ENCODE results near the gene NFATC3.
A peak's percentile ranks its signal among the peaks of the same experiment; 100 is the strongest.

Gene NFATC3

GRCh38 chr16:68065716-68066305 lies 19.4 kb upstream of the NFATC3 start:
- TF ChIP-seq CTCF (IDR thresholded peaks at IDR 0.05; ENCODE audit: extremely low read depth, insufficient read depth, missing control alignments) = no peak
- in situ Hi-C loops (cut with MboI; ENCODE audit: low pct_unique_long_range_greater_than_20kb, low sequenced_read_pairs, unreplicated experiment) = loop anchor here (25.0 kb wide), 1 partner anchor 379 kb away; no protein-coding TSS in a partner anchor
- no peak for DNase-seq (ENCODE audit: low spot score)

GRCh38 chr16:68066763-68067162 lies 18.4 kb upstream of the NFATC3 start:
- DNase-seq (ENCODE audit: low spot score) = no peak
- no peak for TF ChIP-seq CTCF (IDR thresholded peaks at IDR 0.05; ENCODE audit: extremely low read depth, insufficient read depth, missing control alignments)
- in situ Hi-C loops (cut with MboI; ENCODE audit: low pct_unique_long_range_greater_than_20kb, low sequenced_read_pairs, unreplicated experiment) = loop anchor here (25.0 kb wide), 1 partner anchor 379 kb away; no protein-coding TSS in a partner anchor

GRCh38 chr16:68068926-68069325 lies 16.2 kb upstream of the NFATC3 start:
- no peak for DNase-seq (ENCODE audit: low spot score)
- in situ Hi-C loops (cut with MboI; ENCODE audit: low pct_unique_long_range_greater_than_20kb, low sequenced_read_pairs, unreplicated experiment) = loop anchor here (25.0 kb wide), 1 partner anchor 382 kb away; no protein-coding TSS in a partner anchor
- TF ChIP-seq CTCF (IDR thresholded peaks at IDR 0.05; ENCODE audit: extremely low read depth, insufficient read depth, missing control alignments) = no peak

GRCh38 chr16:68069511-68070248 lies 15.5 kb upstream of the NFATC3 start:
- no peak for TF ChIP-seq CTCF (IDR thresholded peaks at IDR 0.05; ENCODE audit: extremely low read depth, insufficient read depth, missing control alignments)
- in situ Hi-C loops (cut with MboI; ENCODE audit: low pct_unique_long_range_greater_than_20kb, low sequenced_read_pairs, unreplicated experiment) = loop anchor here (25.0 kb wide), 1 partner anchor 382 kb away; no protein-coding TSS in a partner anchor
- DNase-seq (ENCODE audit: low spot score) = no peak

DNA sequence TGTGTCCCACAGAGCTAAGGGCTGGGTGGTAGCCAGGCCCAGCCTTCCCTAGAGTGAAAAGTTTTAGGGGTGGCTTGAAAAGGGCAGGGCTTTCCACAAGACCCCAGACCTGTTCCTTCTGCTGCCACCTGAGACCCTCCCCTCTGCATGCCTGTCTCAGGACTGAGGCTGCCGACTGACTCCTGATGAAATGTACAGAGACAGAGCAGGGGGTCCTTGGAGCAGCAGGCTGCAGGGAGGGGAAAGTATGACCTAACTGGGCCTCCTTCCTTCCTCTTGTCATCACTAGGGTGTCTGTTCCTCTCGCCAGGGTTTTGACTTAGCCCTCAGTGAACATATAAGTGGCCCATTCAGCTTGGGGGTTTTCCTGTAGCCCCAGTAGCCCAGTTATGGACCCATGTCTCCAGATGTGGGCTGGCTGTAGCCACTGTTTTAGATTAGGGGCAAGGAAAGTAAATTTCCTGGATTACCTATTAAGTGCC lies 14.9 kb upstream of the NFATC3 start:
- in situ Hi-C loops (cut with MboI; ENCODE audit: low pct_unique_long_range_greater_than_20kb, low sequenced_read_pairs, unreplicated experiment) = loop anchor here (25.0 kb wide), 1 partner anchor 383 kb away; no protein-coding TSS in a partner anchor
- TF ChIP-seq CTCF (IDR thresholded peaks at IDR 0.05; ENCODE audit: extremely low read depth, insufficient read depth, missing control alignments) = no peak
- DNase-seq (ENCODE audit: low spot score) = peak; percentile 48

DNA sequence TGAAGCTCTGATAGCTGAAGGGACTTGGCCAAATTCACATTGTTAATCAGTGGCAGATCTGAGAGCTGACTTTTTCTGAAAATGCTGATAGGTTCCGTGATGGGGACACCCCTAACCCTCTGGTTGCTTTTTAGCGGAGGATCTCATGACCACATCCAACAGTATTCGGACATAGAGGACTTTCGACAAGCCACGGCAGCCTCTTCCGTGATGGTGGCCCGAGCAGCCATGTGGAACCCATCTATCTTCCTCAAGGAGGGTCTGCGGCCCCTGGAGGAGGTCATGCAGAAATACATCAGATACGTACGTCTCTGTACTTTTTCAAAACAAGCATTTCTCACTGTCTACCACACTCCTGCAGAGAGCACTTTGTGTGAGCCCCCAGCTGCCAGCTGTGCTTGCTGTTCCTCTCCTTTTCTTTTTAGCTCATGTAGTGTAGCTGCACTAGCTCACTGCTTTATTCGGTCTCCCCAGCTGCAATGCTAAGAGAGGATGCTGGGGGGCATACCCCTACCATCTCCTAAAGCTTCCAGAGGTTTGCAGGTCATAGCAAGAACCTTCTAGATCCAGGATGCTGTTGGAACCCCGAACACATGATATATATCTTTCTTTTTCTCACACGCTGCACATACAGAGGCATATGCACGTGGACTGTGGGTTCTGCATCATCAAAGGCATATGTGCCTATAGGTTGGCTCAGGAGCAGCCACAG lies 14.2 kb upstream of the NFATC3 start:
- in situ Hi-C loops (cut with MboI; ENCODE audit: low pct_unique_long_range_greater_than_20kb, low sequenced_read_pairs, unreplicated experiment) = loop anchor here (25.0 kb wide), 1 partner anchor 384 kb away; no protein-coding TSS in a partner anchor
- DNase-seq (ENCODE audit: low spot score) = peak; percentile 53
- peak; percentile 3 for TF ChIP-seq CTCF (IDR thresholded peaks at IDR 0.05; ENCODE audit: extremely low read depth, insufficient read depth, missing control alignments)
